Right kidney (tissue), 1 donor: ENCODE data around the gene CENPH.
"Not testable (repeated sequence)": the region's sequence is repeated elsewhere in the genome, so short reads cannot be mapped to it uniquely, and the experiment has no call there.

ENCODE experiments used
- DNase-seq: peaks from one replicate; pipeline ENCODE4 v3.0.0-alpha.2; 2016

CENPH gene

DNA sequence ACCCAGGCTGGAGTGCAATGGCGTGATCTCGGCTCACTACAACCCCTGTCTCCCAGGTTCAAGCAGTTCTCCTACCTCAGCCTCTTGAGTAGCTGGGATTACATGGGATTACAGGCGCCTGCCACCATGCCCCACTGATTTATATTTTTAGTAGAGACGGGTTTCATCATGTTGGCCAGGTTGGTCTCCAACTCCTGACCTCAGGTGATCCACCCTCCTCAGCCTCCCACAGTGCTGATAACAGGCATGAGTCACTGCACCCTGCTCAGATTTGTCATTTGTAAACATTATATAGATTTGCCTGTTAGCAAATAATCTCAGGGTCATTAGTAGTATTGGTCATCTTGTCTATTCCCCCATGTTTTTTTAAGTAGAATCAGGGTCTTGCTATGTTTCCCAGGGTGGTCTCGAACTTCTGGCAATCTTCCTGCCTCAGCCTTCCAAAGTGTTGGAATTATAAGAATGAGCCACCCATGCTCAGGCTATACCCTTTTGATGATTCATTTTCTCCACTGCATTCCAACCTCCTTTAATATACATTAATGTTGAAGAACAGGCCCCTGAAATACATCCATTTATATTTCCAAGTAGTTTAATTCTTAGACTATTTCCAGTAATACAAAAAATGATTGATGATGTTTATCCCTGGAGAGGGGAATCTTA, 17.3 kb downstream of the CENPH start:
- no peak for DNase-seq

DNA sequence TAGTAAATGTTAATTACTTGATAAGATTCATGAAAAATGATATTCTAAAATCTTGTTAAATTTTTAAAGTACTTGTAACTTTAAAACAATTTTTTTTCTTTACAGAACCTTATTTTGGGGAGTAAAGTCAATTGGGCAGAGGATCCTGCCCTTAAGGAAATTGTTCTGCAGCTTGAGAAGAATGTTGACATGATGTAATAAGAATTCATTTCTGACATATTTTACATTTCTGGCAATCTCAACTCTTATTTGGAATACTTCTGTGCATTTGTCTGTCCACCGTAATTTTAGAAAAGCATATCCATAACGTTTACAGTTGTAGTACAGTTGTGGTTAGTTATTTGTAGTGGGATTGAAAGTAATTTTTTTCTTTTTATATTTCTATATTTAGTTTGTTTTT, 20.2 kb downstream of the CENPH start:
- no peak for DNase-seq

DNA sequence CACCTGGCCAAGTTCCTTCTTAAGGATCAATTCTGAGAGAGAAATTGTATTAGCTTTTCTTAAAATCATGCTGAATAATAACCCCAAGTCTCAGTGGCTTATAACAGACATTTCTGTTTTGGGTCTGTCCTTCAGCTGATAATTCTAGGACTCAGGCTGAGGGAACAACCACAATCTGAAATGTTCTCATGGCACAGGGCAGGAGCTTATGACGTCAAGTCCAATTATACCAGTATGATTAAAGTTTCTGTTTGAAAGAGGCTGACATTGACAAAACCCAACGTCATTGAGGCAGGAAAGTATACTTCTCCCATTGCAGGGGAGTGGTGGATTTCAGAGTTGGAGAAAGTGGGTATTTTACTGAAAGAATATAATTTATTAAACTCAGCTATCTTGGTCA, 21.8 kb downstream of the CENPH start:
- DNase-seq: no peak

DNA sequence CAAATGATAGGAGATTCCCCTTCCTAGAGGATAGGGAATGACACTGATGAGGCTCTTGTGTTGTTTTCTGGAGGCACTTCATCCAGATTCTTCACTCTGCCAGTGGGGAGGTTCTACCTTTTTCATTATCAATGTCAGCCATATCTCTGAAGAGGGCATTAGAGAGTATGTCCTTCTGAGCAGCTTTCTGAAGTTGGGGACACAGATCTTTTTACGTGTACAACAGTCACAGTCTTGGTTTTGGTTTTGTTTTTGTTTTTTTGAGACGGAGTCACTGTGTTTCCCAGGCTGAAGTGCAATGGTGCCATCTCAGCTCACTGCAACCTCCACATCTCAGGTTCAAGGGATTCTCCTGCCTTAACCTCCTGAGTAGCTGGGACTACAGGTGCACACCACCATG, 22.6 kb downstream of the CENPH start:
- no peak for DNase-seq

DNA sequence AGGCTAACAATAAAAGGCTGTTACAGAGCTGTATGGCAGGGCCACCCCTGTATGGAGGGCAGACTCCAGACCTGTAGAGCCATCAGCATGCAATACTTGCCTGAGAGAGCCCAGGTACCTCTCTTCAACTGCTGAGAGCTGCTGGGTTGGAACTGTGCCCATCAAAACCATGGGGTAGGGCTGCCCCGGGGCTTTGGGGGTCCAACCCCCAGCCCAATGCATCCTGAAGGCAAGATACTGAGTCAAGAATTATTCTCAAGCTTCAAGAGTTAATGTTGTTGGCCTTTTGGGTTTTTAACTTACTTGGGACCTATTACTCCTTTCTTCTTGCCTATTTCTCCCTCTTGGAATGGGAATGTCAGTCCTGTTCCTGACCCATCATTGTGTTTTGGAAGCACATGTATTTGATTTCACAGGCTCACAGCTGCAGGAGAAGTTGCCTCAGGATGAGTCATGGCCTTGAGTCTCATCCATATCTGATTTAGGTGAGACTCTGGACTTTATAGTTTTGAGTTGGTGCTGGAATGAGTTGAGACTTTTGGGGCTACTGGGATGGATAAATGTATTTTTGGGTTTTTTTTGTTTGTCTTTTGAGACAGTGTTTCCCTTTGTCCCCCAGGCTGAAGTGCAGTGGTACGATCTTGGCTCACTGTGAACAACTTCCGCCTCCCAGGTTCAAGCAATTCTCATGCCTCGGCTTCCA, 24.3 kb downstream of the CENPH start:
- DNase-seq: no peak

DNA sequence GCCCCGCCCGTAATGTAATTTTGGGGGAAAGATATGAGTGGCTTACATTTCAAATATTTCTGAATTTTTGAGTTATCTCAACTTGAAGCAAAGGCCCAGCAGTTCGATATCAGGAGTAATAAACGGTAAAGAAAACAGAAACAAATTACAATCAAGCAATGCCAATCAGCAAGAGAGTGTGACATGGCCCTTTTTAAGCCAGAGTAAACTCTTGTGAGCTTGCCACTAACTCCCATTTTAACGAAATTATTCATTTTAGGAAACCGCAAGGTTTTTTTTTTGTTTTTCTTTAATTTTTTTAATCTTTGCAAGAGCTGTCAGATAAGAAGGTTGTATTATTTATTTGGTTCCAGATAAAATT, 27.7 kb downstream of the CENPH start:
- DNase-seq: no peak

DNA sequence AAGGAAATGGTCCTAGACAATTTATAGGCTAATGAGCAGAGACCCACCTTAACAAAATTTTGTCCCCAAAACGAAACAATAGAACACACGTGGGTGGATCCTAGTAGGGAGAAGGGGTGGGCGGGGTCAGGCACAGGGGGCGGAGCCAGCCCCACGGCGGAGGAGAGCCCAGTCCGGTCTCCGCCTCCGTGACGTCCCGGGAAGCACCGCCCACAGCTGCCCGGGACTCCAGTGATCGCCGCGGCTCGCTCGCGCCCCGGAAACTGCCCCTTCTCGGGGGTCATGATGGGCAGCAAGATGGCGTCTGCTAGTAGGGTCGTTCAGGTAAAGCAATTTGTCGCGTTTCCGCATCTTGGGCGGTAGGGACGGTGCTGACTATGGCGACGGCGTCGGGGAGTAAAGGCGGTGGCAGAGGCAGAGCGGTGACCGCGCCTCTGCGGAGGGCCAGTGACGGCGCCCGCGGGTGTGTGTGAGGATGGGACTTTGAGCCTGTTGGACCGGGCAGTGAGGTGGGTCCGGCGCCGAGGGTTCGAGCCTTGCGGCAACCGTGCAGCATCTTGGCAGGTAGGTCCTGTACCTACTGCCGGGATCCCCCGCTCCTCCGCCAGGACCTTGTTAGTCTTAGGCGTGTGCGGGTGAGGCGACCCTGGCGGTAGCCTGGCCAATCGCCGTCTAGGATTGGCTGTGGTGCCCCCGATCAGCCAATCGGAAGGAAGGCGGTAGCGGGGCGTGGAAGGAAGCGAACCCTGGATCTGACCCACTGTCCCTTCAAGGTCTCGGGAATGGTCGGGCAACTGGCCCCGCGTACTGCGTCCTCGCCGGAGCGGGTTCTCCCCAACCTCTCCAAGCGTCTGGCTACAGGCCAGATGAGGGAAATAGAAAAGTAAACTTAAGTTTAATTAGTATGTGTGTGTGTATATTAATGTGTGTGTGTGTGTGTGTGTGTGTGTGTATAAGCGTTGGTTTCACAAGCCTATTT, 28.5 kb downstream of the CENPH start:
- DNase-seq: peak; percentile 97

DNA sequence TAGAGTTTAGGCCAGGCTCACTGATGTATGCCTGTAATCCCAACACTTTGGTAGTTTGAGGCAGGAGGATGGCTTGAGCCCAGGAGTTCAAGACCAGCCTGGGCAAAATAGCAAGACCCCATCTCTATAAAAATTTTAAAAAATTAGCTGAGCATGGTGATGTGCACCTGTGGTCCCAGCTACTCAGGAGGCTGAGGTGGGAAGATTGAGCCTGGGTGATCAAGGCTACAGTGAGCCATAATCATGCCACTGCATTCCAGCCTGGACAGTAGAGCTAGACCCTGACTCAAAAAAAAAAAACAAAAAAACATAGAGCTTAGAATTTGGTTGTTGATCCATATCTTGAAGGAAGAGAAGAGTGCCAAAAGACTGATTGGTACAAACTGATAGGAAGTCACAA, 30.6 kb downstream of the CENPH start:
- no peak for DNase-seq

DNA sequence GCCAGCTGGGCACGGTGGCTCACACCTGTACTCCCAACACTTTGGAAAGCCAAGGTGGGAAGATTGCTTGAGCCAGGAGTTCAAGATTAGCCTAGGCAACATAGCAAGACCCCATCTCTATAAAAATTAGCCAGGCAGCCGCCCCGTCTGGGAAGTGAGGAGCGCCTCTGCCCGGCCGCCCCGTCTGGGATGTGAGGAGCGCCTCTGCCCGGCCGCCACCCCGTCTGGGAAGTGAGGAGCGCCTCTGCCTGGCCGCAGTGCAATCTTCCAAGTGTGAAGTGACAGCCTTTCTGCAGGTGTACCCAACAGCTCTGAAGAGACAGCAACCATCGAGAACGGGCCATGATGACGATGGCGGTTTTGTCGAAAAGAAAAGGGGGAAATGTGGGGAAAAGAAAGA, 31.0 kb downstream of the CENPH start:
- DNase-seq: not testable (repeated sequence)

DNA sequence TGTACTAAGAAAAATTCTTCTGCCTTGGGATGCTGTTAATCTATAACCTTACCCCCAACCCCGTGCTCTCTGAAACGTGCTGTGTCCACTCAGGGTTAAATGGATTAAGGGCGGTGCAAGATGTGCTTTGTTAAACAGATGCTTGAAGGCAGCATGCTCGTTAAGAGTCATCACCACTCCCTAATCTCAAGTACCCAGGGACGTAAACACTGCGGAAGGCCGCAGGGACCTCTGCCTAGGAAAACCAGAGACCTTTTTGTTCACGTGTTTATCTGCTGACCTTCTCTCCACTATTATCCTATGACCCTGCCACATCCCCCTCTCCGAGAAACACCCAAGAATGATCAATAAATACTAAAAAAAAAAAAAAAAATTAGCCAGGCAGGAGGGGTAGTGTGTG, 31.4 kb downstream of the CENPH start:
- DNase-seq: not testable (repeated sequence)

DNA sequence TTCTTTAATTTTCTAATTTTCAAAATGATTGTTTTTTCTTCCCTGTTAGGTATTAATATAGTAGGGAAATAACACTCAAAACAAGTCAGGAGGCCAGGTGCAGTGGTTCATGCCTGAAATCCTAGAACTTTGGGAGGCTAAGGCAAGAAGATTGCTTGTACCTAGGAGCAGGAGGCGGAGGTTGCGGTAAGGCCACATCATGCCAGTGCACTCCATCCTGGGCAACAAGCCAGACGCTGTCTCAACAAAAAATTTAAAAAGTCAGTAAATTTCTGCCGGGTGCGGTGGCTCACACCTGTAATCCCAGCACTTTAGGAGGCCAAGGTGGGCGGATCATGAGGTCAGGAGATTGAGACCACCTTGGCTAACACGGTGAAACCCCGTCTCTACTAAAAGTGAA, 35.1 kb downstream of the CENPH start:
- DNase-seq: no peak

DNA sequence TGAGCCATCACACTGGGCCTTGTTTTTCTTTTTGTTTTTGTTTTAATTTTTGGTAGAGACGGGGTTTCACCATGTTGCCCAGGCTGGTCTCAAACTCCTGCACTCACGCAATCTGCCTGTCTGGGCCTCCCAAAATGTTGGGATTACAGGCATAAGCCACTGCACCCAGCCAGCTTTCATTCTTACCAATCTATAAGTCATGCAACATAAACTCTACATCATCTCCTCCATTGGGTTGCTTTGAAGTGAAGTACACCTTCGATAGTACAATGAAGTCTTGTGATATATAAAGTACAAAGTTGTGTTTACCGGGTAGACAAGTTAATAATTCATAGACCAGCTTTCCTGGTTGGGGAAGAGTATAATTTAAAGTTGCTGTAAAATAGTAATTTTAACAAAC, 36.5 kb downstream of the CENPH start:
- no peak for DNase-seq

DNA sequence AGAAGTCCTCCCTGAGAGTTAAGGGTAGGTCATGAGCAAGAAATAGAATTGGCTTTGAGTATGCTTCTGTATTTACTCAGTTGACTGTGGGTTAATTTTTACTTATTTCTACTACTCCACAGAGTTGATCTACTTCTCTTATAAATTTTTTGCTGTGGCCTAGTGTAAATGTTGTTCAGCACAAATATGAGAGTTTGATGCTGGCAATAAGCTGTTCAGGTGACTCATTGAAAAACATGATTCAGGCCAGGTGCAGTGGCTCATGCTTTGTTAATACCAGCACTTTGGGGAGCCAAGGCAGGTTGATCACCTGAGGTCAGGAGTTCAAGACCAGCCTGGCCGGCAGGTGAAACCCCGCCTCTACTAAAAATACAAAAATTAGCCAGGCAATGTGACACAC, 40.8 kb downstream of the CENPH start:
- no peak for DNase-seq

DNA sequence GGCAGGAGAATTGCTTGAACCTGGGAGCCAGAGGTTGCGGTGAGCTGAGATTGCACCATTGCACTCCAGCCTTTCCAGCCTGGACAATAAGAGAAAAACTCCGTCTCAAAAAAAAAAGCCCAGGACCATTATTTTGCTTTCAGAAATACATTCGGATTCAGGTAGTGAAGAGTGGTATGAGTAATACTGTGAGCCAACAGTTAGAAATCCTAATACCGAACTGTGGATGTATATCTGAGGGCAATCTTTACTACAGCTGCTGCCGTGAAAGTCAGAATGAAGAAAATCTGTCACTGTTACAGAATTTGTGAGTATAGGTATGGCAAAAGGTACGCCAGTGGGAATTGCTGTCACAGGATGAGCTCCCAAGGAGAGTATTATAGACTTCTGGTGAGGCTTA, 41.9 kb downstream of the CENPH start:
- no peak for DNase-seq

DNA sequence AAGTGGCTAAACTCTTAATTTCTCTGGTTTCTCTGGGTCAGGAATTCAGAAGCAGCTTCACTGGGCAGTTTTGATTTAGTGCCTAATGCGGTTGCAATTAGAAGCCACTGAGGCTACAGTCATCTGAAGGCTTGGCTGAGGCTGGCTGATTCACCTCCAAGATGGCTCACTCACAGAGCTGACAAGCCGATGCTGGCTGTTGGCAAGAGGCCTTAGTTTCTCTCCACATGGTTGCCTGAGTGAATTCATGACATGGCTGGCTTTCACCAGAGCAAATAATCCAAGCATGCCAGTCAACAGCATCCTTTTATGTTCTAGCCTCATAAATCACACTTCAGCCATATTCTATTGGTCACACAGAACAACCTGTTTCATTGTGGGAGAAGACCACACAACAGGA, 42.5 kb downstream of the CENPH start:
- no peak for DNase-seq

DNA sequence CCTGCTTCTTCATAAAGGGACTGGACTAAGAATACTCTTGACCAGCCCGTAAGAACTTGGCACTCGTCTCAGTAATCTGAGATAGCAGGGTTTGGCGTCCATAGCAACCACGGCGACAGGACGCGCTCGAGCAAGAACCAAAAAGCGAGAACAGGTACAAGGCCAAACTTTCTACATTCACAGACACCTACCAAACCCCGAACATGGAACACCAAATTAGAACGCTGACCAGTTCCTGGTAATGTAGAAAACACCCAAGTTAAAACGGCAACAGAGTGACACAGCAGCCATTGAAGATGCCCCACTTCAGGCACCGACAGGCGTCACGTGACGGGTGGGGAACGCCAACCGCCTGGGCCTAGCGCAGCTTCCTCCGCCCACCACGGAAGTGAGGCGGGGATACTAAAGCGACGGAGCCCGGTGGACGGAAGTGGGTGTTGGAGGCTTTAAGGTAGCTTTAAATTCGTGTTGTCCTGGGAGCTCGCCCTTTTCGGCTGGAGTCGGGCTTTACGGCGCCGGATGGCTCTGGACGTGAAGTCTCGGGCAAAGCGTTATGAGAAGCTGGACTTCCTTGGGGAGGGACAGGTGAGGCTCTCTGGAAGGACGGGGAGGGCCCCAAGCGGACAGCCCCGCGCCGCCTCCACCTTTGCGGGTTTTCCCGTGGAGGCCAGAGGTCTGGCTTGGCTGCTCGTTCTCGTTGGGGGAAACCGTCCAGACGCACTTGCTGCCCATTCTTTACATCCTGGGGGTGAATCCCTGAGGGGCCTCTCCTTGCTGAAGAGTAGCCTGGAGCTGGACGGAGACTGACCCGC, 45.3 kb downstream of the CENPH start, which contains the start of gene CDK7:
Gene CDK7, plus strand, starts transcription at position 430 of the 812 bp plus-strand sequence. Its CDS starts 90 bp downstream, at position 520.
- DNase-seq: peak; percentile 87

DNA sequence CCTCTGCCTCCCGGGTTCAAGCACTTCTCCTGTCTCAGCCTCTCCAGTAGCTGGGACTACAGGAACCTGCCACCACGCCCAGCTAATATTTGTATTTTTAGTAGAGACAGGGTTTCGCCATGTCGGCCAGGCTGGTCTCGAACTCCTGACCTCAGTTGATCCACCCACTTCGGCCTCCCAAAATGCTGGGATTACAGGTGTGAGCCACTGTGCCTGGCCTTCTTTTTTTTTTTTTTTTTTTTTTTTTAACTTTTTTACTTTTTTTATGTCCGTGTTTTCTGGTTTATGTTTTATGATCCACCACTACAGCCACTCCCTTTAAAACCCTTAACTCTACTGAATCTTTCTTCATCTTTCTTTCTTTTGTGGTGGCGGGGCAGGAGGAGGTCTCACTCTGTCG, 47.4 kb downstream of the CENPH start:
- DNase-seq: not testable (repeated sequence)

DNA sequence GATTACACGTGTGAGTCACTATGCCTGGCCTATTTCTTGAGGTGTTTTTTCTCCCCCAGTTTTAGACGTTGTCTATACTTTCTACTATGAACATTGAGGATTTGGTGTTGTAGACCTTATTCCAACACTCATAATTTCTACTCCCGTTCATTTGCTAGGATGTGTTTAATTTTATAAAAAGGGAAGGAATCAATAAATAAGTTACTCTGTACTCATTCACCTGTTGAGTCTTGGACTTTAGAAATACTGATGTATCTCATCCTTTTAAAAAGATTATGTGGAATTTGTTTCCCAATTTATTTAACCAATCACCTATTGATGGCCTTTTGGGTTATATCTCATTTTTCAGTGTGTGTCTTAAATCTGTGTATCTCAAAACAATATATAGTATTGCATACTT, 48.5 kb downstream of the CENPH start:
- DNase-seq: no peak

DNA sequence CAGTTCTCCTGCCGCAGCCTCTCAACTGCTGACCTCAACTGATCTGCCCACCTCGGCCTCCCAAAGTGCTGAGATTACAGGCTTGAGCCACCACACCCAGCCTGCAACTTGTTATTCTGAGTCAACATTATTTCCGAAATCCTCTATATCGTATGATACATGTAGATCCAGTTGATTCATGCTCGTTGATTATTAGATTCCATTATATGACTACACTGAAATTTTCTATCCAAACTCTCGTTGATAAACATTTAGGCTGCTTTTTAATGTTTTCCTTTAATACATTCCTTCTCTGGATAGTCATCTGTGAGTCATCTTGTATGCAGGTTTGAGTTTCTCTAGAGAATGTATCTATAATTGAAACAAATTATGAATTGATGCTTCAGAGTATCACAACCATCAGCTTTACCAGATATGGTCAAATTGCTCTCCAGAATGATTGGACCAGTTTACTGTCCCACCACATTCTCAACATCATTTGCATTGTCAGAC, 49.4 kb downstream of the CENPH start:
- no peak for DNase-seq

DNA sequence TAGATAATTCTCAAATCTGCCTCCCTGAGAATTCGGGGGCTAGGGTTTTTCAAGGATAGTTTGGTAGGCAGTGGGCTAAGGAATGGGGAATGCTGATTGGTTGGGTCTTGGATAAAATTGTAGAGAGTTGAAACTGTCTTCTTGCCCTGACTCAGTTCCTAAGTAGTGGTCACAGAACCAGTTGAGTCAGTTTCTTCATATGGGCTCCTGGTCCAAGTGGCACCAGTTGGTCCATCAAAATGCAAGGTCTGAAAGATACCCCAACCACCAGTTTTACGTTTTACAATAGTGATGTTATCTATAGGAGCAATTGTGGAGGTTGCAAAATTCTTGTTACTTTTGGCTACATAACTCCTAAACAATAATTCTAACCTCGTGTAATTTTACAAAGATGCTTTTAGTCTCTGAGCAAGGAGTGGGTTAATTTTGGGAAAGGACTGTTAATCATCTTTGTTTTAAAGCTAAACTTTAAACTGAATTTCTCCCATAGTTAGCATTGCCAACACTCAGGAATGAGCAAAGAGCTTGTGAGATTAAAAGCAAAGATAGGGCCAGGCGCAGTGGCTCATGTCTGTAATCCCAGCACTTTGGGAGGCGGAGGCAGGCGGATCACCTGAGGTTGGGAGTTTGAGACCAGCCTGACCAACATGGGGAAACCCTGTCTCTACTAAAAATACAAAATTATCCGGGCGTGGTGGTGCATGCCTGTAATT, 53.0 kb downstream of the CENPH start:
- no peak for DNase-seq

DNA sequence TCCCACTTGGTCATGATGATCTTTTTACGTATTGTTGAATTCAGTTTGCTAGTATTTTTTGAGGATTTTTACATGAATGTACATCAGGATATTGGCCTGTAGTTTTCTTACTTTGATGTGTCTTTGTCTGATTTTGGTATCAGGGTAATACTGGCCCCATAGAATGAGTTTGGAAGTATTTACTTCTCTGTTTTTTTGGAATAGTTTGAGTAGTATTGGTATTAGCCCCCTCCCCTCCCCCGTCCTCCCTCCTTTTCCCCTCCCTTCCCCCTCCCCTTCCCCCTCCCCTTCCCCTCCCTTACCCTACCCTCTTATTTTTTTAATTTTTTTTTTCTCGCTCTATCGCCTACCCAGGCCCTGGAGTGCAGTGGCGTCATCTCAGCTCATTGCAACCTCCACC, 55.6 kb downstream of the CENPH start:
- no peak for DNase-seq
